NT2/D1 (cell line): ENCODE data around the gene AHI1.

Source experiments
- SUZ12 ChIP-seq: IDR thresholded peaks from 2 replicates; pipeline ENCODE4 v1.6.1; 2011; ENCODE audit not compliant: insufficient read length, insufficient read depth; ENCODE audit errors: extremely low read depth
- YY1 ChIP-seq: IDR thresholded peaks from 2 replicates; pipeline ENCODE4 v1.6.1; 2011; ENCODE audit not compliant: insufficient read length, insufficient read depth
- ZNF274 ChIP-seq: IDR thresholded peaks from 2 replicates; pipeline ENCODE4 v1.6.1; 2011; ENCODE audit warnings: mild to moderate bottlenecking, low read depth, low read length

DNA sequence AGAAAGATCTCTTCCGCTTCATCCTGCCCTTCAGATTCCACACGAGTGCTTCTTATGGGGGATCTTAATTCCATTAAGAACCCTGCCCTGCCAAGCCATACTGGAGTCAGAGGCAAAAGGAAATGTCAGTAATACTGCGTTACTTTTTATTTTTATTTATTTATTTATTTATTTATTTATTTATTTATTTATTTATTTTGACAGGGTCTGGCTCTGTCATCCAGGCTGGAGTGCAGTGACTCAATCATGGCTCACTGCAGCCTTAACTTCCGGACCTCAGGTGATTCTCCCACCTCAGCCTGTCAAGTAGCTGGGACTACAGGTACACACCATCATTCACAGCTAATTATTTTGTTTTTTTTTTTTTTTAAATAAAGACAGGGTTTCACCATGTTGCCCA lies 236.9 kb downstream of the AHI1 start:
- TF ChIP-seq YY1 (no peak), ZNF274 (no peak), SUZ12 (no peak)
